HEK293T (cell line): ENCODE results near the gene DMRTB1.

ENCODE experiments used
- ARNT ChIP-seq: fragments of 450-650 bp; IDR thresholded peaks from 2 replicates; pipeline ENCODE4 v1.6.1; 2017; ENCODE audit warnings: mild to moderate bottlenecking
- BHLHE40 ChIP-seq: fragments of 450-650 bp; IDR thresholded peaks from 2 replicates; pipeline ENCODE4 v1.6.1; 2016; ENCODE audit warnings: mild to moderate bottlenecking, moderate library complexity, borderline replicate concordance
- FOXK2 ChIP-seq: fragments of 450-650 bp; IDR thresholded peaks from 2 replicates; pipeline ENCODE4 v1.6.1; 2016; ENCODE audit warnings: mild to moderate bottlenecking
- FOXM1 ChIP-seq: fragments of 450-650 bp; IDR thresholded peaks from 2 replicates; pipeline ENCODE4 v1.6.1; 2017; ENCODE audit warnings: mild to moderate bottlenecking, borderline replicate concordance
- SP1 ChIP-seq: fragments of 450-650 bp; IDR thresholded peaks from 2 replicates; pipeline ENCODE4 v1.6.1; 2017
- SUZ12 ChIP-seq: fragments of 450-650 bp; IDR thresholded peaks from 2 replicates; pipeline ENCODE4 v1.6.1; 2016; ENCODE audit warnings: mild to moderate bottlenecking
- ZNF384 ChIP-seq: fragments of 450-650 bp; IDR thresholded peaks from 2 replicates; pipeline ENCODE4 v1.6.1; 2016

GRCh38 chr1:53416269-53416813, 42.9 kb upstream of the DMRTB1 start:
- TF ChIP-seq SP1 (no peak), FOXM1 (no peak), BHLHE40 (no peak), FOXK2 (no peak), ZNF384 (no peak), SUZ12 (no peak), ARNT (no peak)
